Ectodermal cell (in vitro differentiated cells): ENCODE results near the gene SF3A2.

Experiments
- H3K27ac ChIP-seq: 2 replicates; pipeline ENCODE4 v1.7.0; 2013; ENCODE audit warnings: mild to moderate bottlenecking, low read depth, low read length; ENCODE audit not compliant: insufficient read depth, poor library complexity, severe bottlenecking
- H3K27me3 ChIP-seq: 2 replicates; pipeline ENCODE4 v1.7.0; 2013; ENCODE audit warnings: mild to moderate bottlenecking, low read length; ENCODE audit not compliant: insufficient read depth, control insufficient read depth, poor library complexity, severe bottlenecking
- H3K36me3 ChIP-seq: one replicate; pipeline ENCODE4 v1.7.0; 2013; ENCODE audit warnings: low read length; ENCODE audit not compliant: control insufficient read depth, insufficient read depth
- H3K4me1 ChIP-seq: one replicate; pipeline ENCODE4 v1.7.0; 2013; ENCODE audit warnings: low read length; ENCODE audit not compliant: control insufficient read depth, insufficient read depth
- H3K4me3 ChIP-seq: 2 replicates; pipeline ENCODE4 v1.7.0; 2013; ENCODE audit warnings: low read depth, low read length, control low read depth; ENCODE audit not compliant: insufficient read depth
- H3K9me3 ChIP-seq: 2 replicates; pipeline ENCODE4 v1.7.0; 2013; ENCODE audit warnings: mild to moderate bottlenecking, low read length, moderate library complexity; ENCODE audit not compliant: control insufficient read depth
- WGBS, 2 experiments: methylation state at CpG; one replicate each; pipeline ENCODE4 v1.1.7; 2013; ENCODE audit warnings: missing lambda C conversion rate in 2 of 2; 5-methylcytosine and 5-hydroxymethylcytosine counted together

SF3A2 gene

GRCh38 chr19:2232286-2233151, 4.1 kb upstream of the SF3A2 start:
- no peaks in the 10 kb centered on the region for H3K27me3 ChIP-seq
- H3K4me3 ChIP-seq = no peak overlapping the region
- H3K36me3 ChIP-seq = peaks cover 25% of the 10 kb centered on the region
- no peak overlapping the region for H3K27ac ChIP-seq
- peaks cover 8% of the 10 kb centered on the region for H3K4me1 ChIP-seq
- no peaks in the 10 kb centered on the region for H3K9me3 ChIP-seq
- WGBS, 2 experiments = 94% methylated on average over 30 of the region's 30 CpGs

- Histone ChIP-seq H3K4me1 (peaks cover 15% of the 10 kb centered on the region), H3K36me3 (peaks cover 21% of the 10 kb centered on the region), H3K4me3 (no peak overlapping the region), H3K27ac (no peak overlapping the region), H3K27me3 (no peaks in the 10 kb centered on the region), H3K9me3 (no peaks in the 10 kb centered on the region)
- 95% methylated on average over 25 of the region's 25 CpGs for WGBS, 2 experiments
These were observed 2.9 kb upstream of the SF3A2 start for GRCh38 chr19:2233601-2234280.

GRCh38 chr19:2234996-2235380, 1.6 kb upstream of the SF3A2 start:
- Histone ChIP-seq H3K36me3 (peaks cover 13% of the 10 kb centered on the region), H3K27ac (no peak overlapping the region), H3K27me3 (no peaks in the 10 kb centered on the region), H3K9me3 (no peaks in the 10 kb centered on the region), H3K4me3 (peak overlapping the region; percentile 78), H3K4me1 (peaks cover 21% of the 10 kb centered on the region)
- 64 to 79% methylated on average over 6 of the region's 6 CpGs for whole genome bisulfite sequencing, 2 experiments

GRCh38 chr19:2235381-2236063, 1.1 kb upstream of the SF3A2 start:
- Histone ChIP-seq H3K4me1 (peaks cover 26% of the 10 kb centered on the region), H3K9me3 (no peaks in the 10 kb centered on the region), H3K27me3 (no peaks in the 10 kb centered on the region), H3K27ac (no peak overlapping the region), H3K4me3 (peak overlapping the region; percentile 78), H3K36me3 (peaks cover 8% of the 10 kb centered on the region)
- WGBS, 2 experiments = 1% methylated on average over 48 of the region's 48 CpGs

- peak overlapping the region; percentile 78 for H3K4me3 ChIP-seq
- no peaks in the 10 kb centered on the region for H3K9me3 ChIP-seq
- no peak overlapping the region for H3K27ac ChIP-seq
- peaks cover 31% of the 10 kb centered on the region for H3K4me1 ChIP-seq
- peaks cover 8% of the 10 kb centered on the region for H3K36me3 ChIP-seq
- WGBS, 2 experiments = 0% methylated on average over 28 of the region's 28 CpGs
- H3K27me3 ChIP-seq = no peaks in the 10 kb centered on the region
These were observed 635 bp upstream of the SF3A2 start for GRCh38 chr19:2236064-2236313.

GRCh38 chr19:2237051-2237868, 636 bp downstream of the SF3A2 start:
- no peaks in the 10 kb centered on the region for H3K27me3 ChIP-seq
- peaks cover 6% of the 10 kb centered on the region for H3K36me3 ChIP-seq
- no peaks in the 10 kb centered on the region for H3K9me3 ChIP-seq
- peak overlapping the region; percentile 78 for H3K4me3 ChIP-seq
- peaks cover 37% of the 10 kb centered on the region for H3K4me1 ChIP-seq
- peak overlapping the region; percentile 99 for H3K27ac ChIP-seq
- 43 to 46% methylated on average over 43 of the region's 43 CpGs for WGBS, 2 experiments

GRCh38 chr19:2237869-2238153, 1.2 kb downstream of the SF3A2 start:
- H3K27me3 ChIP-seq = no peaks in the 10 kb centered on the region
- H3K4me1 ChIP-seq = peaks cover 37% of the 10 kb centered on the region
- peak overlapping the region; percentile 78 for H3K4me3 ChIP-seq
- H3K36me3 ChIP-seq = peaks cover 5% of the 10 kb centered on the region
- H3K27ac ChIP-seq = no peak overlapping the region
- 84 to 89% methylated on average over 6 of the region's 6 CpGs for WGBS, 2 experiments
- no peaks in the 10 kb centered on the region for H3K9me3 ChIP-seq

GRCh38 chr19:2239173-2239572, 2.5 kb downstream of the SF3A2 start:
- peak overlapping the region; percentile 73 for H3K27ac ChIP-seq
- peak overlapping the region; percentile 33 for H3K4me3 ChIP-seq
- WGBS, 2 experiments = 77 to 79% methylated on average over 10 of the region's 10 CpGs
- H3K9me3 ChIP-seq = no peaks in the 10 kb centered on the region
- no peaks in the 10 kb centered on the region for H3K27me3 ChIP-seq
- H3K4me1 ChIP-seq = peaks cover 37% of the 10 kb centered on the region
- H3K36me3 ChIP-seq = peaks cover 10% of the 10 kb centered on the region

- no peaks in the 10 kb centered on the region for H3K27me3 ChIP-seq
- H3K27ac ChIP-seq = peak overlapping the region; percentile 73
These were observed 3.4 kb downstream of the SF3A2 start for GRCh38 chr19:2239771-2240770.

More at GRCh38 chr19:2239771-2240770, 3.4 kb downstream of the SF3A2 start:
- Histone ChIP-seq H3K4me1 (peaks cover 31% of the 10 kb centered on the region), H3K9me3 (no peaks in the 10 kb centered on the region), H3K36me3 (peaks cover 18% of the 10 kb centered on the region), H3K4me3 (peak overlapping the region; percentile 33)
- WGBS, 2 experiments = 42 to 43% methylated on average over 34 of the region's 34 CpGs
